22Rv1 (cell line): Measurements from ENCODE around the gene NPC2.

Experiments
- CTCF ChIP-seq: fragments of 450-650 bp; IDR thresholded peaks from 2 replicates; pipeline ENCODE4 v1.5.1; 2017; ENCODE audit warnings: mild to moderate bottlenecking
- ZFX ChIP-seq: fragments of 450-650 bp; IDR thresholded peaks from 2 replicates; pipeline ENCODE4 v1.6.1; 2017; ENCODE audit warnings: antibody characterized with exemption, borderline replicate concordance

- TF ChIP-seq CTCF (peak; percentile 70), ZFX (no peak)
Measured at GRCh38 chr14:74502236-74503019, 9.3 kb upstream of the NPC2 start.
